OCI-LY3 (cell line): ENCODE measurements around the gene NDUFA13.

Experiments used
- EZH2phosphoT487 ChIP-seq: fragments of 200-600 bp; shearing (Covaris generic); IDR thresholded peaks from 2 replicates; pipeline ENCODE4 v1.6.1; 2018; ENCODE audit warnings: antibody characterized with exemption, mixed run types, low read depth
- TF ChIP-seq, protein P1 (sequence below): fragments of 200-600, 300-600 bp; sonication (generic); IDR thresholded peaks from 2 replicates; pipeline ENCODE4 v1.5.1; 2014; ENCODE audit warnings: antibody characterized with exemption, low read length, low read depth

DNA sequence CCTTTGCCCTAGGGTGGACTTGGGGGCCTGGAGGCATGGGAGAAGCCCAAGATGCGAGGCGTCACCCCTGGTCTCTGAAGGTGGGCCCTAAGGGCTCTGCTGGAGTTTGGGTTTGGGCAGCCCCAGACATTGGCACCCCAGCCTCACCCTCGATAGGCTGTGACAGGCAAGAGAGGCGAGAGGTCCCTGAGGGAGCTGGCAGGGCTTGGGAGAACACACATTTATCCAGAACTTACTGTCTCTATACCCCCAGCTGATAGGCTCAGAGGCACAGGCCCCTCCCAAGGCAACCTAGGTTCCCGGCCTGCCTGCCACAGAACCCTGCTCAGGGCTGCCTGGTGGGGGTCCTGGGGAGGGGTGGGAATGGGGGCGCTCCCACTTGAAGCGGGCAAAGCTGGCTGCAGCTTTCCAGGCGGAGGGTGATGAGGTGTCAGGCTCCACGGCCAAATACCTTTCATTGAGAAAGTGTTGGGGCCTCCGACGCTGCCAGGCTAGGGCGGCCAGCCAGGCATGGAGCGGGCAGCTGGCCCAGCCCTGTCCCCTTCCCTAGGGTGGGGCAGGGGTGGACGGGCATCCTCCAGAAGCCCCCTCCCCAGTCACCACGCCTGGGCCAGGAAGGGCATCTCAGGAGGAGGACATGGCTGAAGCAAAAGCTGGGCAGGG, 31.8 kb downstream of the NDUFA13 start:
- TF ChIP-seq, protein P1, sequence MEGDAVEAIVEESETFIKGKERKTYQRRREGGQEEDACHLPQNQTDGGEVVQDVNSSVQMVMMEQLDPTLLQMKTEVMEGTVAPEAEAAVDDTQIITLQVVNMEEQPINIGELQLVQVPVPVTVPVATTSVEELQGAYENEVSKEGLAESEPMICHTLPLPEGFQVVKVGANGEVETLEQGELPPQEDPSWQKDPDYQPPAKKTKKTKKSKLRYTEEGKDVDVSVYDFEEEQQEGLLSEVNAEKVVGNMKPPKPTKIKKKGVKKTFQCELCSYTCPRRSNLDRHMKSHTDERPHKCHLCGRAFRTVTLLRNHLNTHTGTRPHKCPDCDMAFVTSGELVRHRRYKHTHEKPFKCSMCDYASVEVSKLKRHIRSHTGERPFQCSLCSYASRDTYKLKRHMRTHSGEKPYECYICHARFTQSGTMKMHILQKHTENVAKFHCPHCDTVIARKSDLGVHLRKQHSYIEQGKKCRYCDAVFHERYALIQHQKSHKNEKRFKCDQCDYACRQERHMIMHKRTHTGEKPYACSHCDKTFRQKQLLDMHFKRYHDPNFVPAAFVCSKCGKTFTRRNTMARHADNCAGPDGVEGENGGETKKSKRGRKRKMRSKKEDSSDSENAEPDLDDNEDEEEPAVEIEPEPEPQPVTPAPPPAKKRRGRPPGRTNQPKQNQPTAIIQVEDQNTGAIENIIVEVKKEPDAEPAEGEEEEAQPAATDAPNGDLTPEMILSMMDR = no peak
- TF ChIP-seq EZH2phosphoT487 = no peak
